CD14-positive monocyte (primary cell): ENCODE data around the gene DCP1B. TPM values are rescaled to one million over a fixed set of nuclear protein-coding genes. Genes with fewer than 3 reads are reported as not detected.

Experiments
- DNase-seq, 3 donors: peaks; one replicate each; pipeline ENCODE4 v3.0.0-alpha.2; 2011 to 2022
- H2AFZ ChIP-seq: 2 replicates; pipeline ENCODE4 v1.6.0; 2012; ENCODE audit warnings: mild to moderate bottlenecking, low read depth, low read length, inconsistent platforms; ENCODE audit not compliant: insufficient read depth, poor library complexity, severe bottlenecking
- H3K27ac ChIP-seq, 2 donors: 1 replicate in 1 of 2; 2 replicates in 1 of 2; pipeline ENCODE4 v1.5.1; 2012 to 2013; ENCODE audit warnings: low read length in 2 of 2, control low read depth in 1 of 2, inconsistent platforms in 1 of 2, low read depth in 1 of 2, mild to moderate bottlenecking in 1 of 2
- H3K27me3 ChIP-seq, 2 donors: one replicate each; pipeline versions ENCODE4 v1.6.0 to v1.6.1; 2011 to 2013; ENCODE audit warnings: low read length in 2 of 2; ENCODE audit not compliant: control insufficient read depth in 2 of 2, insufficient read depth in 2 of 2
- H3K36me3 ChIP-seq, 2 donors: replicated peaks in 1 of 2; 1 replicate in 1 of 2; 2 replicates in 1 of 2; pipeline versions ENCODE4 v1.5.1 to v1.6.1; 2012 to 2013; ENCODE audit warnings: low read length in 2 of 2, control low read depth in 1 of 2, inconsistent platforms in 1 of 2, mild to moderate bottlenecking in 1 of 2; ENCODE audit not compliant: insufficient read depth in 2 of 2, control insufficient read depth in 1 of 2
- H3K4me1 ChIP-seq, 2 donors: 1 replicate in 1 of 2; 2 replicates in 1 of 2; pipeline versions ENCODE4 v1.5.1 to v1.6.1; 2012 to 2013; ENCODE audit warnings: low read length in 2 of 2, control low read depth in 1 of 2, inconsistent platforms in 1 of 2, mild to moderate bottlenecking in 1 of 2, moderate library complexity in 1 of 2; ENCODE audit not compliant: insufficient read depth in 2 of 2, control insufficient read depth in 1 of 2
- H3K4me2 ChIP-seq: replicated peaks from 2 replicates; pipeline ENCODE3; 2012; ENCODE audit warnings: low read length, moderate library complexity, mild to moderate bottlenecking; ENCODE audit not compliant: poor library complexity, severe bottlenecking; ENCODE audit errors: extremely low read depth
- H3K4me3 ChIP-seq, 3 experiments: fragments of 200-600 bp in 1 of 3; sonication (generic) in 1 of 3; replicated peaks in 1 of 3; 1 replicate in 2 of 3; 2 replicates in 1 of 3; pipeline ENCODE4 v1.5.1; 2011 to 2013; ENCODE audit warnings: low read length in 3 of 3, mild to moderate bottlenecking in 3 of 3, control low read depth in 2 of 3, low read depth in 2 of 3, inconsistent platforms in 1 of 3, moderate library complexity in 1 of 3
- H3K79me2 ChIP-seq: 2 replicates; pipeline ENCODE4 v1.6.0; 2012; ENCODE audit warnings: mild to moderate bottlenecking, control low read depth, inconsistent platforms, low read length, moderate library complexity; ENCODE audit not compliant: insufficient read depth
- H3K9ac ChIP-seq: 2 replicates; pipeline ENCODE4 v1.6.0; 2017; ENCODE audit warnings: low read length, mild to moderate bottlenecking; ENCODE audit not compliant: insufficient read depth, poor library complexity, severe bottlenecking
- H3K9me3 ChIP-seq, 2 donors: replicated peaks in 1 of 2; 1 replicate in 1 of 2; 2 replicates in 1 of 2; pipeline versions ENCODE4 v1.5.1 to v1.6.1; 2012 to 2013; ENCODE audit warnings: low read length in 2 of 2, control low read depth in 1 of 2; ENCODE audit not compliant: control insufficient read depth in 1 of 2, insufficient read depth in 1 of 2
- H4K20me1 ChIP-seq: 2 replicates; pipeline ENCODE4 v1.6.0; 2012; ENCODE audit warnings: mild to moderate bottlenecking, low read length, control low read depth, moderate library complexity; ENCODE audit not compliant: insufficient read depth
- H3K27ac Mint-ChIP-seq, 7 donors: one replicate each; pipeline ENCODE4 v1.8.0; 2020; ENCODE audit warnings: mild to moderate bottlenecking in 7 of 7, mixed read lengths in 7 of 7, moderate library complexity in 6 of 7, inconsistent platforms in 2 of 7
- H3K27me3 Mint-ChIP-seq, 3 donors: one replicate each; pipeline ENCODE4 v1.8.0; 2021 to 2022; ENCODE audit warnings: low read depth in 3 of 3, mild to moderate bottlenecking in 3 of 3, mixed read lengths in 3 of 3, moderate library complexity in 3 of 3, inconsistent platforms in 1 of 3
- H3K36me3 Mint-ChIP-seq, 2 donors: one replicate each; pipeline ENCODE4 v1.8.0; 2020; ENCODE audit warnings: mixed read lengths in 2 of 2, inconsistent platforms in 1 of 2, mild to moderate bottlenecking in 1 of 2
- H3K4me1 Mint-ChIP-seq: one replicate; pipeline ENCODE4 v1.8.0; 2020; ENCODE audit warnings: mild to moderate bottlenecking, mixed read lengths
- H3K4me3 Mint-ChIP-seq, 2 donors: one replicate each; pipeline ENCODE4 v1.8.0; 2020; ENCODE audit warnings: mild to moderate bottlenecking in 2 of 2, mixed read lengths in 2 of 2, moderate library complexity in 1 of 2
- H3K9me3 Mint-ChIP-seq, 7 donors: one replicate each; pipeline ENCODE4 v1.8.0; 2020 to 2022; ENCODE audit warnings: mixed read lengths in 7 of 7, mild to moderate bottlenecking in 6 of 7, moderate library complexity in 6 of 7, inconsistent platforms in 2 of 7
- CTCF ChIP-seq: fragments of 200-600 bp; IDR thresholded peaks from one replicate; pipeline ENCODE4 v1.8.0; 2022; ENCODE audit warnings: antibody characterized with exemption, mild to moderate bottlenecking
- WGBS: methylation state at CpG from one replicate; pipeline ENCODE4 v1.1.5; 2013; ENCODE audit warnings: missing lambda C conversion rate; ENCODE audit not compliant: insufficient coverage; 5-methylcytosine and 5-hydroxymethylcytosine counted together
- intact Hi-C, 2 donors: fragments of 100-400 bp; cut with micrococcal nuclease; formaldehyde crosslinking; loops; one replicate each; pipeline versions ENCODE4 v1.15.0 to v1.15.1; 2023
- polyA plus RNA-seq, 3 donors: library from polyadenylated mRNA; depleted of rRNA in 1 of 3; unstranded in 2 of 3; stranded (reverse) in 1 of 3; fragments of 300-500 nt in 2 of 3; fragments of >200 nt in 1 of 3; fragmentation: Illumina TruSeq in 2 of 3; gene quantifications; 1 replicate in 2 of 3; 2 replicates in 1 of 3; pipeline ENCODE4 v1.2.3, GENCODE V29; 2012 to 2021

Gene DCP1B
- polyA plus RNA-seq, 3 donors: 3.6 to 5.1 (median 4.9) TPM

DNA sequence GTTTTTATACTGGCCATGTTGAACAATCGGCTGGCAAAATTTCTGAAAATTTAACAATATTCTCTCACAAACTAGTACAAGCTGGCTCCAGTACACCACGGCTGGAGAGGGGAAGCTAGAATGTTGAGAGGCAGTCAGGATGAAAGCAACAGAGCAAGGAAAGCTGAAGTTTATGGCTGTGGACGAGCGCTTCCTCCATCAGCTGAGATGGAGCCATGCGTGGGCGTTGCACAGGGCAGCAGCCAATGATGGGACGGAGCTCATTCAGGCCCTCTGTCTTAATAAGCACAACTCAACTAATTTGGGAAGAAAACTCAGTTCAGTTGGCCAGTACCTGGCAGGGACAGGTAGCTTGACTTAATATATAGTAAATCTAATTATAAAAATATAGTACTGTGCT lies 14.1 kb upstream of the DCP1B start:
- intact Hi-C loops: no loop called here
- no peak overlapping the region for H3K4me3 ChIP-seq

DNA sequence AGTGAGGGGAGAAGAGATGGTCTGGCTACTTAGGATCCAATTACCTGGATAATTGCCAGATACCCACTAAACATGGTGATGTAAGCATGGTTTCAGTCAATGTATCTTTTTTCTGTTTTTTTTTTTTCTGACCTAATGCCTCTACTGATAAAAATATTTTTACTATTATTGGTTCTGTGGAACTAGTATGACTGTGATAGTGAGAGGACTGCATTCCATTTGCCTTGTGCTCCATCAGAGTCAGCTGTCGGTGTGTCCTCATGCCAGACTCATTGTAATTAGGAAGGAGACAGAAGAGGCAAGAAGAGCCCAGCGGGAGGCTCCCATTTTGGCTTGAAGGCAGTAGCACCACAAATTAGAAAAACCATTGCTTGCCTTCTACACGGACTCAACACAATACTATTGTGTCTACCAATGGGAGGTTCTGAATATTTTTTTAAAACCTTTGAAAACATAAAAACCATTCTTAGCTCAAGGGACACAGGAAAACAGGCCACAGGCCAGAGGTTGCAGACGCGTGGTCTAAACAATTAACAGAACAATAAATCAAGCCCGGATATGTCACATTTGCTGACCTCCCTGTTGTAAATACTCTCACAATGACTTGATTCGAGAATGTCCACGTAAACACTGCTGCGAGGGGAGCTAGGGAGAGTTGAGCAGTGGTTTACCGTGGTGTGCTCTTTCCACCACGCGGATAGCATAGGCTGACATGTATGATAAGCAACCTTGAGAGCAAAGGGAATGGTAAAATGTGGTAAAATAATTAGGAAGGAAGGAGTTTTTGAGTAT lies 13.5 kb upstream of the DCP1B start:
- H3K4me3 ChIP-seq: no peak overlapping the region

More for the DNA sequence above, 14.1 kb upstream of the DCP1B start:
- Histone ChIP-seq H3K4me1 (no peaks in the 10 kb centered on the region), H3K9me3 (no peaks in the 10 kb centered on the region), H3K27ac (no peak overlapping the region), H3K36me3 (no peaks in the 10 kb centered on the region), H3K4me2 (no peak overlapping the region), H3K79me2 (no peaks in the 10 kb centered on the region), H4K20me1 (no peaks in the 10 kb centered on the region), H3K9ac (no peak overlapping the region), H3K27me3 (peaks cover 0 to 3% of the 10 kb centered on the region in 2 donors), H2AFZ (no peak overlapping the region)
- DNase-seq: no peak
- H3K27ac Mint-ChIP-seq: no peak overlapping the region
- H3K4me3 Mint-ChIP-seq: no peak overlapping the region
- H3K4me1 Mint-ChIP-seq: no peaks in the 10 kb centered on the region
- TF ChIP-seq CTCF: no peak
- peaks cover 0 to 5% (median 0%) of the 10 kb centered on the region in 7 donors for H3K9me3 Mint-ChIP-seq
- no peaks in the 10 kb centered on the region for H3K36me3 Mint-ChIP-seq
- H3K27me3 Mint-ChIP-seq: peaks cover 5 to 12% (median 9%) of the 10 kb centered on the region in 3 donors
- 95% methylated on average over 3 of the region's 7 CpGs for WGBS

More for the DNA sequence above, 13.5 kb upstream of the DCP1B start:
- Mint-ChIP-seq H3K27me3 (peaks cover 5 to 12% (median 9%) of the 10 kb centered on the region in 3 donors), H3K4me1 (no peaks in the 10 kb centered on the region), H3K9me3 (peaks cover 0 to 5% (median 0%) of the 10 kb centered on the region in 7 donors), H3K27ac (no peak overlapping the region), H3K4me3 (no peak overlapping the region), H3K36me3 (no peaks in the 10 kb centered on the region)
- intact Hi-C loops: no loop called here
- no peak overlapping the region for H3K4me2 ChIP-seq
- H4K20me1 ChIP-seq: no peaks in the 10 kb centered on the region
- no peaks in the 10 kb centered on the region for H3K79me2 ChIP-seq
- H3K9ac ChIP-seq: no peak overlapping the region
- no peak for DNase-seq
- H3K4me1 ChIP-seq: no peaks in the 10 kb centered on the region
- H3K36me3 ChIP-seq: no peaks in the 10 kb centered on the region
- WGBS: 100% methylated on average over 1 of the region's 12 CpGs
- no peak for TF ChIP-seq CTCF
- peaks cover 0 to 3% of the 10 kb centered on the region in 2 donors for H3K27me3 ChIP-seq
- no peaks in the 10 kb centered on the region for H3K9me3 ChIP-seq
- no peak overlapping the region for H3K27ac ChIP-seq
- H2AFZ ChIP-seq: no peak overlapping the region
